Measurements from ENCODE around the gene GGN.

Gene GGN

GRCh38 chr19:38361633-38362075, 26.2 kb downstream of the GGN start:
- peak overlapping the region; percentile 76 for H3K9ac ChIP-seq (ENCODE audit: insufficient read length, low read depth)

GRCh38 chr19:38360839-38361631, 26.8 kb downstream of the GGN start:
- Histone ChIP-seq H3K36me3 (ENCODE audit: insufficient read depth, insufficient read length, low read length) (no peaks in the 10 kb centered on the region), H3K4me3 (ENCODE audit: insufficient read length, low read depth) (peak overlapping the region; percentile 49), H3K4me1 (ENCODE audit: insufficient read depth, insufficient read length) (peaks cover 3% of the 10 kb centered on the region), H3K27me3 (ENCODE audit: insufficient read depth, insufficient read length) (peaks cover 36% of the 10 kb centered on the region), H3K9ac (ENCODE audit: insufficient read length, low read depth) (peak overlapping the region; percentile 76), H3K9me3 (ENCODE audit: insufficient read depth, low read length) (peaks cover 8% of the 10 kb centered on the region; the same call in 1 of the 2 replicates)
- no peak for TF ChIP-seq ZNF274 (IDR thresholded peaks at IDR 0.05; ENCODE audit: low read depth, low read length)
- no peak for TF ChIP-seq YY1 (IDR thresholded peaks at IDR 0.05; ENCODE audit: insufficient read depth, insufficient read length)
- TF ChIP-seq SUZ12 (IDR thresholded peaks at IDR 0.05; ENCODE audit: extremely low read depth, insufficient read depth, insufficient read length) = no peak
- DNase-seq (ENCODE audit: low read depth, low spot score) = no peak

More at GRCh38 chr19:38361633-38362075, 26.2 kb downstream of the GGN start:
- H3K36me3 ChIP-seq (ENCODE audit: insufficient read depth, insufficient read length, low read length) = no peaks in the 10 kb centered on the region
- no peak for TF ChIP-seq ZNF274 (IDR thresholded peaks at IDR 0.05; ENCODE audit: low read depth, low read length)
- H3K4me1 ChIP-seq (ENCODE audit: insufficient read depth, insufficient read length) = peaks cover 3% of the 10 kb centered on the region
- H3K27me3 ChIP-seq (ENCODE audit: insufficient read depth, insufficient read length) = peaks cover 32% of the 10 kb centered on the region
- DNase-seq (ENCODE audit: low read depth, low spot score) = peak; percentile 74
- H3K4me3 ChIP-seq (ENCODE audit: insufficient read length, low read depth) = peak overlapping the region; percentile 50
- H3K9me3 ChIP-seq (ENCODE audit: insufficient read depth, low read length) = peaks cover 8% of the 10 kb centered on the region; the same call in 1 of the 2 replicates

- Histone ChIP-seq H3K27me3 (ENCODE audit: insufficient read depth, insufficient read length) (peaks cover 36% of the 10 kb centered on the region), H3K36me3 (ENCODE audit: insufficient read depth, insufficient read length, low read length) (no peaks in the 10 kb centered on the region), H3K9me3 (ENCODE audit: insufficient read depth, low read length) (peaks cover 8% of the 10 kb centered on the region; the same call in 1 of the 2 replicates), H3K4me3 (ENCODE audit: insufficient read length, low read depth) (no peak overlapping the region), H3K4me1 (ENCODE audit: insufficient read depth, insufficient read length) (peaks cover 3% of the 10 kb centered on the region), H3K9ac (ENCODE audit: insufficient read length, low read depth) (no peak overlapping the region)
- no peak for TF ChIP-seq ZNF274 (IDR thresholded peaks at IDR 0.05; ENCODE audit: low read depth, low read length)
- no peak for TF ChIP-seq YY1 (IDR thresholded peaks at IDR 0.05; ENCODE audit: insufficient read depth, insufficient read length)
- no peak for TF ChIP-seq SUZ12 (IDR thresholded peaks at IDR 0.05; ENCODE audit: extremely low read depth, insufficient read depth, insufficient read length)
- DNase-seq (ENCODE audit: low read depth, low spot score) = no peak
These were observed 27.5 kb downstream of the GGN start for GRCh38 chr19:38360351-38360750.

DNA sequence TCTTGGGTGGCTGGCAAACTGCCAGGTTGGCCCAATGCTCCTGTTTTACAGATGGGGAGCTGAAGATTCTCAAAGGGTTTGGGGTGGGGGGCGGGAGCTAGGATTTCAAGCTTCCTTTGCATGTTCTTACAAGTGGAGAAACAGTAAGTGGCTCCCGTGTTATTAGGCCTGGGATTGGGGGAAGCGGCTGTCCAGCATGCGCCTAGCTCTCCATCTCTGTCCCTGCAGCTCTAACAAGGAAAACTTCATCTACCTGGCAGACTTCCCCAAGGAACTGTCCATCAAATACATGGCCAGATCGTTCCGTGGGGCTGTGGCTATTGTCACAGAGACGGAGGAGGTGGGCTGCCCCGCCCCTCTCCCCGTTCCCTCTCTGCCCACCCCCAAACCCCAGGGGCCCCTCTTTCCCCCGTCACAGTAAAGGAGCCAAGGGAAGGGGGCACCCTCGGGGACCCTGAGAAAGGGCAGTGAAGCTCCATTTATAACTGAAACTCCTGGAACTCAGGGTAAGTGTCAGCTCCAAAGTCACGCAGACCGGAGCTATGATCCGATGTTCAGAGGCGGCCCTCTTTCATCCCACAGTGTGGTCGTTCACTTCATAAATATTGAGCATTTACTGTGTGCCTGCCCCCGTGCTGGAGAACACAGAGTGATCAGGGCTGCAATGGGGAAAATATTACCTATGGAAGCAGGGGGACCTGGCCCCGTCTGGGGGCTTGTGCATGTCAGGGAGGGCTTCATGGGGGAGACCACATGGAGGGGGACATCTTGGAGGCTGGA, 28.4 kb downstream of the GGN start:
- Histone ChIP-seq H3K36me3 (ENCODE audit: insufficient read depth, insufficient read length, low read length) (no peaks in the 10 kb centered on the region), H3K4me1 (ENCODE audit: insufficient read depth, insufficient read length) (peaks cover 5% of the 10 kb centered on the region), H3K27me3 (ENCODE audit: insufficient read depth, insufficient read length) (peaks cover 36% of the 10 kb centered on the region), H3K9ac (ENCODE audit: insufficient read length, low read depth) (no peak overlapping the region), H3K4me3 (ENCODE audit: insufficient read length, low read depth) (no peak overlapping the region), H3K9me3 (ENCODE audit: insufficient read depth, low read length) (0 out of 2 replicates have a peak, but pooled peaks cover under 1% of the 10 kb centered on the region)
- TF ChIP-seq SUZ12 (IDR thresholded peaks at IDR 0.05; ENCODE audit: extremely low read depth, insufficient read depth, insufficient read length) = no peak
- TF ChIP-seq ZNF274 (IDR thresholded peaks at IDR 0.05; ENCODE audit: low read depth, low read length) = no peak
- no peak for TF ChIP-seq YY1 (IDR thresholded peaks at IDR 0.05; ENCODE audit: insufficient read depth, insufficient read length)
- no peak for DNase-seq (ENCODE audit: low read depth, low spot score)

DNA sequence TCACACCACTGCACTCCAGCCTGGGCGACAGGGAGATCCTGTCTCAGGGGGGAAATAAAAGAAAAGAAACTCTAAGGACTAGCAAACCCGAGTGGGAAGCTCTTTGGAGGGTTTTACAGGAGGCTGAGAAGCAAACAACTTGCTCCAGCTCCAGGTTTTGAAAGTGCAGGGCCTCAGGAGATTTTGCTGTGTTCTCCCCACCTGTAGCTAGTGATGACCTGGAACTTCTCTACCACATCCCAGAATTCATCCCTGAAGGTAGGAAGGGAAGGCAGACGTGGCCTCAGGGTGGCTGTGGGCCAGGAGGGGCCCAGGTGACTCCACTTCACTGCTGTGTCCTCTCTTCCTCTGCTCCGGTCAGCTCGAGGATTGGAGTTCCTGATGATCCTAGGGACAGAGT, 29.8 kb downstream of the GGN start:
- DNase-seq (ENCODE audit: low read depth, low spot score) = no peak
- TF ChIP-seq SUZ12 (IDR thresholded peaks at IDR 0.05; ENCODE audit: extremely low read depth, insufficient read depth, insufficient read length) = no peak
- TF ChIP-seq ZNF274 (IDR thresholded peaks at IDR 0.05; ENCODE audit: low read depth, low read length) = no peak
- H3K4me1 ChIP-seq (ENCODE audit: insufficient read depth, insufficient read length) = peaks cover 5% of the 10 kb centered on the region
- no peak overlapping the region for H3K9ac ChIP-seq (ENCODE audit: insufficient read length, low read depth)
- no peaks in the 10 kb centered on the region for H3K9me3 ChIP-seq (ENCODE audit: insufficient read depth, low read length)
- peaks cover 36% of the 10 kb centered on the region for H3K27me3 ChIP-seq (ENCODE audit: insufficient read depth, insufficient read length)
- H3K36me3 ChIP-seq (ENCODE audit: insufficient read depth, insufficient read length, low read length) = no peaks in the 10 kb centered on the region
- no peak overlapping the region for H3K4me3 ChIP-seq (ENCODE audit: insufficient read length, low read depth)

GRCh38 chr19:38355728-38356725, 31.8 kb downstream of the GGN start:
- TF ChIP-seq SUZ12 (IDR thresholded peaks at IDR 0.05; ENCODE audit: extremely low read depth, insufficient read depth, insufficient read length) = no peak
- TF ChIP-seq YY1 (IDR thresholded peaks at IDR 0.05; ENCODE audit: insufficient read depth, insufficient read length) = no peak
- no peak for TF ChIP-seq ZNF274 (IDR thresholded peaks at IDR 0.05; ENCODE audit: low read depth, low read length)
- no peaks in the 10 kb centered on the region for H3K9me3 ChIP-seq (ENCODE audit: insufficient read depth, low read length)
- H3K4me1 ChIP-seq (ENCODE audit: insufficient read depth, insufficient read length) = peaks cover 6% of the 10 kb centered on the region
- H3K9ac ChIP-seq (ENCODE audit: insufficient read length, low read depth) = no peak overlapping the region
- no peaks in the 10 kb centered on the region for H3K36me3 ChIP-seq (ENCODE audit: insufficient read depth, insufficient read length, low read length)
- no peak overlapping the region for H3K4me3 ChIP-seq (ENCODE audit: insufficient read length, low read depth)
- H3K27me3 ChIP-seq (ENCODE audit: insufficient read depth, insufficient read length) = peaks cover 30% of the 10 kb centered on the region
- DNase-seq (ENCODE audit: low read depth, low spot score) = no peak
